Gastroesophageal sphincter (tissue), 3 donors: ENCODE data around the gene TIPRL.

Source experiments
- EP300 ChIP-seq: sonication (generic); formaldehyde crosslinking; IDR thresholded peaks from one replicate; pipeline ENCODE4 v1.6.1; 2017; ENCODE audit warnings: antibody characterized with exemption, mild to moderate bottlenecking
- POLR2AphosphoS5 ChIP-seq: sonication (generic); formaldehyde crosslinking; IDR thresholded peaks from one replicate; pipeline ENCODE4 v1.6.1; 2017; ENCODE audit warnings: antibody characterized with exemption
- TF ChIP-seq, protein P1 (sequence below), 4 experiments: fragments of 200-600 bp in 2 of 4; fragments of 450-650 bp in 2 of 4; sonication (generic) in 1 of 4; IDR thresholded peaks; one replicate each; pipeline ENCODE4 v1.5.1; 2017 to 2019; ENCODE audit warnings: antibody characterized with exemption in 4 of 4, mild to moderate bottlenecking in 2 of 4, moderate library complexity in 2 of 4

GRCh38 chr1:168230709-168231108 lies 51.9 kb downstream of the TIPRL start:
- TF ChIP-seq, protein P1, sequence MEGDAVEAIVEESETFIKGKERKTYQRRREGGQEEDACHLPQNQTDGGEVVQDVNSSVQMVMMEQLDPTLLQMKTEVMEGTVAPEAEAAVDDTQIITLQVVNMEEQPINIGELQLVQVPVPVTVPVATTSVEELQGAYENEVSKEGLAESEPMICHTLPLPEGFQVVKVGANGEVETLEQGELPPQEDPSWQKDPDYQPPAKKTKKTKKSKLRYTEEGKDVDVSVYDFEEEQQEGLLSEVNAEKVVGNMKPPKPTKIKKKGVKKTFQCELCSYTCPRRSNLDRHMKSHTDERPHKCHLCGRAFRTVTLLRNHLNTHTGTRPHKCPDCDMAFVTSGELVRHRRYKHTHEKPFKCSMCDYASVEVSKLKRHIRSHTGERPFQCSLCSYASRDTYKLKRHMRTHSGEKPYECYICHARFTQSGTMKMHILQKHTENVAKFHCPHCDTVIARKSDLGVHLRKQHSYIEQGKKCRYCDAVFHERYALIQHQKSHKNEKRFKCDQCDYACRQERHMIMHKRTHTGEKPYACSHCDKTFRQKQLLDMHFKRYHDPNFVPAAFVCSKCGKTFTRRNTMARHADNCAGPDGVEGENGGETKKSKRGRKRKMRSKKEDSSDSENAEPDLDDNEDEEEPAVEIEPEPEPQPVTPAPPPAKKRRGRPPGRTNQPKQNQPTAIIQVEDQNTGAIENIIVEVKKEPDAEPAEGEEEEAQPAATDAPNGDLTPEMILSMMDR (IDR thresholded peaks at IDR 0.05) = no peak
- no peak for TF ChIP-seq POLR2AphosphoS5
- no peak for TF ChIP-seq EP300
